Neural progenitor cell (in vitro differentiated cells): ENCODE measurements around the gene LTO1. TPM values are rescaled to one million over a fixed set of nuclear protein-coding genes. Genes with fewer than 3 reads are reported as not detected.

Source experiments
- DNase-seq: peaks from one replicate; pipeline ENCODE4 v3.0.0-alpha.2; 2016; ENCODE audit warnings: low spot score
- H2AFZ ChIP-seq: fragments of 200-600 bp; sonication (generic); replicated peaks from 2 replicates; pipeline ENCODE4 v1.6.1; 2016; ENCODE audit warnings: antibody characterized with exemption
- H3F3A ChIP-seq: fragments of 200-600 bp; sonication (generic); 2 replicates; pipeline ENCODE4 v1.6.1; 2016; ENCODE audit warnings: antibody characterized with exemption, low read depth
- H3K27ac ChIP-seq: fragments of 200-600 bp; sonication (generic); 2 replicates; pipeline ENCODE4 v1.5.1; 2016; ENCODE audit warnings: mild to moderate bottlenecking
- H3K27me3 ChIP-seq: fragments of 200-600 bp; sonication (generic); 2 replicates; pipeline ENCODE4 v1.6.1; 2016; ENCODE audit warnings: mild to moderate bottlenecking, moderate library complexity
- H3K36me3 ChIP-seq: fragments of 200-600 bp; sonication (generic); 2 replicates; pipeline ENCODE4 v1.5.1; 2016
- H3K4me1 ChIP-seq: fragments of 200-600 bp; sonication (generic); 2 replicates; pipeline ENCODE4 v1.6.1; 2016; ENCODE audit warnings: mixed run types
- H3K4me2 ChIP-seq: fragments of 200-600 bp; sonication (generic); 2 replicates; pipeline ENCODE4 v1.6.1; 2016
- H3K4me3 ChIP-seq: fragments of 200-600 bp; sonication (generic); 2 replicates; pipeline ENCODE4 v1.5.1; 2016
- H3K79me2 ChIP-seq: fragments of 200-600 bp; sonication (generic); 2 replicates; pipeline ENCODE4 v1.6.1; 2016; ENCODE audit warnings: low read depth
- H3K9ac ChIP-seq: fragments of 200-600 bp; sonication (generic); 2 replicates; pipeline ENCODE4 v1.6.1; 2016
- H3K9me3 ChIP-seq: fragments of 200-600 bp; sonication (generic); 2 replicates; pipeline ENCODE4 v1.5.1; 2016; ENCODE audit warnings: low read depth
- H4K20me1 ChIP-seq: fragments of 200-600 bp; sonication (generic); 2 replicates; pipeline ENCODE4 v1.6.1; 2016; ENCODE audit warnings: low read depth
- H3K27ac Mint-ChIP-seq: 3 replicates; pipeline ENCODE4 v1.8.0; 2021; ENCODE audit warnings: mixed read lengths
- H3K27me3 Mint-ChIP-seq: 2 replicates; pipeline ENCODE4 v1.8.0; 2022; ENCODE audit warnings: low read depth, mild to moderate bottlenecking, inconsistent platforms, moderate library complexity, mixed read lengths; ENCODE audit not compliant: insufficient read depth
- H3K36me3 Mint-ChIP-seq: 3 replicates; pipeline ENCODE4 v1.8.0; 2021; ENCODE audit warnings: mixed read lengths
- H3K4me1 Mint-ChIP-seq: 3 replicates; pipeline ENCODE4 v1.8.0; 2021; ENCODE audit warnings: mixed read lengths
- H3K4me3 Mint-ChIP-seq: 3 replicates; pipeline ENCODE4 v1.8.0; 2021; ENCODE audit warnings: mild to moderate bottlenecking, moderate library complexity, mixed read lengths
- H3K9me3 Mint-ChIP-seq: 3 replicates; pipeline ENCODE4 v1.8.0; 2020; ENCODE audit warnings: mixed read lengths
- CTCF ChIP-seq: fragments of 200-600 bp; sonication (generic); IDR thresholded peaks from 2 replicates; pipeline ENCODE4 v1.5.1; 2017; ENCODE audit warnings: antibody characterized with exemption, mild to moderate bottlenecking
- EZH2 ChIP-seq: fragments of 200-600 bp; sonication (generic); IDR thresholded peaks from 2 replicates; pipeline ENCODE4 v1.6.1; 2017; ENCODE audit warnings: antibody characterized with exemption, mild to moderate bottlenecking, moderate library complexity
- EZH2phosphoT487 ChIP-seq: fragments of 200-600 bp; sonication (generic); IDR thresholded peaks from 2 replicates; pipeline ENCODE4 v1.6.1; 2017; ENCODE audit warnings: antibody characterized with exemption
- total RNA-seq: library from RNA; depleted of rRNA; stranded (reverse); fragments of >200 nt; gene quantifications from 2 replicates; pipeline ENCODE4 v1.2.3, GENCODE V29; 2015; ENCODE audit warnings: low replicate concordance

The LTO1 gene
- total RNA-seq, 1 donor from 2014 or later: 11.9 TPM

GRCh38 chr11:69650832-69651344, 24.3 kb downstream of the LTO1 start:
- no peak overlapping the region for H3K27ac Mint-ChIP-seq
- peaks cover 68% of the 10 kb centered on the region for H4K20me1 ChIP-seq
- peaks cover 21% of the 10 kb centered on the region for H3F3A ChIP-seq
- H3K9me3 ChIP-seq: no peaks in the 10 kb centered on the region
- H3K4me2 ChIP-seq: no peak overlapping the region
- no peak overlapping the region for H3K4me3 Mint-ChIP-seq
- peaks cover 20% of the 10 kb centered on the region for H3K4me1 Mint-ChIP-seq
- TF ChIP-seq EZH2phosphoT487: no peak
- no peak for TF ChIP-seq CTCF
- no peak for TF ChIP-seq EZH2
- no peak overlapping the region for H3K27ac ChIP-seq
- no peaks in the 10 kb centered on the region for H3K27me3 ChIP-seq
- no peak overlapping the region for H3K4me3 ChIP-seq
- no peak overlapping the region for H2AFZ ChIP-seq
- peaks cover 11% of the 10 kb centered on the region for H3K79me2 ChIP-seq
- no peaks in the 10 kb centered on the region for H3K9me3 Mint-ChIP-seq
- no peak overlapping the region for H3K9ac ChIP-seq
- DNase-seq: no peak
- H3K4me1 ChIP-seq: peaks cover 7% of the 10 kb centered on the region
- peaks cover 4% of the 10 kb centered on the region for H3K27me3 Mint-ChIP-seq
- no peaks in the 10 kb centered on the region for H3K36me3 ChIP-seq
- H3K36me3 Mint-ChIP-seq: peaks cover 25% of the 10 kb centered on the region

GRCh38 chr11:69650081-69650831, 24.9 kb downstream of the LTO1 start:
- H2AFZ ChIP-seq: no peak overlapping the region
- peaks cover 10% of the 10 kb centered on the region for H3K4me1 ChIP-seq
- TF ChIP-seq EZH2 (no peak), EZH2phosphoT487 (no peak), CTCF (no peak)
- no peaks in the 10 kb centered on the region for H3K27me3 ChIP-seq
- no peak overlapping the region for H3K4me3 Mint-ChIP-seq
- H3K27me3 Mint-ChIP-seq: peaks cover 2% of the 10 kb centered on the region
- H3K27ac Mint-ChIP-seq: no peak overlapping the region
- H3K4me2 ChIP-seq: no peak overlapping the region
- H3K4me3 ChIP-seq: no peak overlapping the region
- H3K79me2 ChIP-seq: peaks cover 14% of the 10 kb centered on the region
- peaks cover 74% of the 10 kb centered on the region for H4K20me1 ChIP-seq
- H3K9ac ChIP-seq: no peak overlapping the region
- peaks cover 22% of the 10 kb centered on the region for H3F3A ChIP-seq
- H3K27ac ChIP-seq: no peak overlapping the region
- DNase-seq: no peak
- H3K9me3 ChIP-seq: no peaks in the 10 kb centered on the region
- H3K36me3 ChIP-seq: no peaks in the 10 kb centered on the region
- H3K9me3 Mint-ChIP-seq: no peaks in the 10 kb centered on the region
- peaks cover 22% of the 10 kb centered on the region for H3K4me1 Mint-ChIP-seq
- H3K36me3 Mint-ChIP-seq: peaks cover 27% of the 10 kb centered on the region

- peaks cover 21% of the 10 kb centered on the region for H3K79me2 ChIP-seq
- Mint-ChIP-seq H3K9me3 (no peaks in the 10 kb centered on the region), H3K27me3 (peaks cover 2% of the 10 kb centered on the region), H3K27ac (no peak overlapping the region), H3K4me1 (peaks cover 21% of the 10 kb centered on the region), H3K36me3 (peaks cover 27% of the 10 kb centered on the region), H3K4me3 (no peak overlapping the region)
- H3K4me2 ChIP-seq: no peak overlapping the region
- H3F3A ChIP-seq: peaks cover 24% of the 10 kb centered on the region
- no peaks in the 10 kb centered on the region for H3K9me3 ChIP-seq
- H3K27ac ChIP-seq: no peak overlapping the region
- no peak overlapping the region for H3K4me3 ChIP-seq
- peaks cover 81% of the 10 kb centered on the region for H4K20me1 ChIP-seq
- no peaks in the 10 kb centered on the region for H3K27me3 ChIP-seq
- H3K9ac ChIP-seq: no peak overlapping the region
- no peak for TF ChIP-seq CTCF
- no peak for TF ChIP-seq EZH2
- TF ChIP-seq EZH2phosphoT487: no peak
- no peak for DNase-seq
- no peak overlapping the region for H2AFZ ChIP-seq
- no peaks in the 10 kb centered on the region for H3K36me3 ChIP-seq
- peaks cover 10% of the 10 kb centered on the region for H3K4me1 ChIP-seq
These were observed 25.6 kb downstream of the LTO1 start for GRCh38 chr11:69649576-69649900.
